ENCODE data around the gene LSM10. TPM values are rescaled to one million over a fixed set of nuclear protein-coding genes. Genes with fewer than 3 reads are reported as not detected.

LSM10 gene
- total RNA-seq, 1 donor from 2014 or later = 22.7 TPM

- no peak for ATAC-seq
Measured at GRCh38 chr1:36382231-36382630, 15.5 kb downstream of the LSM10 start.

DNA sequence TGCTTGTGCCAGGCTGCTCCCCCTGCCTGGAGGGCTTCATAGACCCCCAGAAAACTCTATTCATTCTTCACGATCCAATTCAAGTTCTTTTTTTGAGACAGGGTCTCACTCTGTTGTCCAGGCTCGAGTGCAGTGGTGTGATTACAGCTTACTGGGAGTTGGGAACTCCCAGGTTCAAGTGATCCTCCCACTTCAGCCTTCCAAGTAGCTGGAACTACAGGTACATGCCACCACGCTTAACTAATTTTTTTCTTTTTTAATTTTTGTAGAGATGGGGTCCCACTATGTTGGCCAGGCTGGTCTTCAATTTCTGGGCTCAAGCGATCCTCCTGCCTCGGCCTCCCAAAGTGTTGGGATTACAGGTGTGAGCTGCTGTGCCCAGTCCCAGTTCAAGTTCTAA is 16.3 kb downstream of the LSM10 start:
- ATAC-seq = no peak

DNA sequence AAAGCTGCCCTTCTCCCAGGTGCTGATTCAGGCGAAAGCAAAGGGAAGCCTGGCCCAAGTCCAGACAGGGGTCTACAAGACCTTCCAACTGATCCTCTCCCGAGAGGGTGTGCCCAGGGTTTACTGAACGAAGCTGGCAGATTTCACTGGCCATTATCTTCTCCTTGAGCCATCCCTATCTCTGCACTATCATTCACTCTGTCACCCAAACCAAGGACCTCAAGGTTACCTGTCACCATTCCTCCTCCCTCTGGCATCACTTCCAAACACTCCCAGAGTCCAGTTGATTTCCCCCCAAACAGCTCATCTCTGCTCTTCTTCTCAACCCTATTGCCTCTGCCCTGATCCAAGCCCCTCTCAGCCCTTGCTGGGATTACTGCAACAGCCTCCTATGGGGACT is 16.9 kb downstream of the LSM10 start:
- ATAC-seq = no peak

GRCh38 chr1:36380143-36380619 is 17.5 kb downstream of the LSM10 start:
- ATAC-seq = no peak

- ATAC-seq = no peak
Measured at GRCh38 chr1:36377791-36378492, 19.8 kb downstream of the LSM10 start.

- no peak for ATAC-seq
Measured at GRCh38 chr1:36372617-36373016, 25.1 kb downstream of the LSM10 start.

DNA sequence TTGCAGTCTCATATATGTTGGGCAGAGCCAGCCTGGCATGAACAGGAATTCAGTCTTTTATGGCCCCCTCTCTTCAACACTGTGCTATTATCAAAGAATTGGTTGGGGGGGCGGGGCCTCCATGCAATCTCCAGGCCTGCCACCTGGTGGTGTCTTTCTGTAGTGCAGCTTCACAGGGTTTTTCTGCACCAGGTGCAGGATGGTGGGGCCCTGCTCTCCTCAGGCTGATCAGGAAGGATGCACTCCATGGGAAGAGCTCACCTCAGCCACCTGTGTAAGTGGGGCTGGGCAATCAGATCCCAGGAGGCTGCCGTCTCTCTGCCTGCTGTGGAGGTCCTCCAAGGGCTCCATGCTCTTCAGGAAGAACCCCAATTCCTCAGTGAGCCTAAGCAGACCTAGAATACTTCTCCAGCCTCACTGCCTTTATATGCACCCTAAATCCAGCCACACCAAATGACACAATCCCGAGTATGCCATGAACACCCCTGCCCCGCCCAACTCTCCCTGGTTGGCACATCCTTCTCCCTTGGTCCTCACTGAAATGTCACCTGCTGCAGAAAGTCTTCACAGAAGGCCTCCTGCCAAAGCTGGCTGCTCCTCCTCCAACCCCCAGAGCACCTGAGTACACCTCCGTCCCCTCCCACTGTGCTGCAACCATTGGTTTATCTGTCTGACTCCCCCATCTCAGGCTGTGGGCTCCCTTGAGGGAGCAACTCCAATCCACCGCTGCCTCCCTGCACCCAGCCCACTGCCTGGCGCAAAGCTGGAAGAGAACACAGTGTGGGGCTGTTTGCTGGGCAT is 28.4 kb downstream of the LSM10 start:
- peak; percentile 40 for ATAC-seq

GRCh38 chr1:36367798-36368197 is 29.9 kb downstream of the LSM10 start:
- no peak for ATAC-seq

DNA sequence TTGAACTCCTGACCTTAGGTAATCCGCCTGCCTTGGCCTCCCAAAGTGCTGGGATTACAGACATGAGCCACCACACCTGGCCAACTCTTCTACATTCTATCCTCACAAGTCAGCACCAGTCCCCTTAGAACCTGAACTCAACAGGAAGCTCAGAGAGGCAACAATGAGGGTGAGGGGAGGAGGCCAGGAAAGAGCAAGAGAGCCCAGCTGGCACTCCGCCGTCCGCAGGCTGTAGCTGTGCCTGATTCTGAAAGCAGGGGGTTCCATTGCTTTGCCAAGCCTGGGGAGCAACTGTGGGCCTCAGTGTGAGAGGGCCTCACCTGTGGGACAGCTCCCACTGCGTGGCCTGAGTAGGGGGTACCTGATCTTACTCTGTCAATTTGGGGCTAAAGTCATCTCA is 30.6 kb downstream of the LSM10 start:
- no peak for ATAC-seq

DNA sequence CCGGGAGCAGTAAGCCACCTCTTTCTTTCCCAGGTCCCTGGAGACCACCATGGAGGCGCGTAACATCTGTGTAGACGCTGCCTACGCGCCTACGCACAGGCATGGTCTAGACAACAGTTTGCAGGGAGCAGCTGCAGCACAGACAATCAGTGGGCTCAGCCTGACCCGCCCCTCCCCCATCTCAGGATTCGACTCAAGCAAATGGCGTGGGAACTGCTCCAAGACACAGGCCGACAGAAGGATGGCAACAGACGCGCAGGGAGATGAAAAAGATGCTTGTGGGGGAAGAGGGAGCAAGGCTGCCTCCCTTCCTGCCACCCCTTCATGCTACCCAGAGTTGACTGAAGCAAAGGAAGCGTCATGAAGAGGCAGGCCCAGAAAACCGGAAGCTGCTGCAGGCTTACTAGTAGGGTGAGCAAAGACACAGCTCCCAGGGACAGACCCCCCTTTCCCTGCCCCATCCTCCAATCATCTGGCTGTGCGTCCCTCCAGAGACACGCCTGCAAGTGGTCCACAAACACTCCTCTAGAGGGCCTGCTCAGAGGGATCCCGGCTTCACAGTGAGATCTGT is 31.5 kb downstream of the LSM10 start:
- ATAC-seq = no peak

DNA sequence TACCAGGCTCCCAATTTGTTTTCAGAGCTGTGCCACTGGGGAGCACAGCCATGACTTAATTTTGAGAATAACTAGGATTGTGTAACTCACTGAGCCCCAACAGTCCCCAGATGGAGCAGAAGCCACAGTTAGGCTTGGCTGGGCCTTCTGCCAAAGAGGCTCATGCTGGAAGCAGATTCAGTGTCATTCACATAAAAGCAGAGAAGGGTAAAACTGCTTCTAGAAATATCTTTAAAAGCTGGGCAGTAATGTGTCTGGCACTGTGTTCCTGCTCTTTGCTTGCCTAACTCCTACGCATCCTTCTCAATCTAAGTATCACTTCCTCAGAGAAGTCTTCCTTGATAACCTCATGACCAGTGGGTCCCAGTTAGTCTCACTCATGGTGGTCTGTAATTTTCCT is 32.3 kb downstream of the LSM10 start:
- ATAC-seq = no peak

DNA sequence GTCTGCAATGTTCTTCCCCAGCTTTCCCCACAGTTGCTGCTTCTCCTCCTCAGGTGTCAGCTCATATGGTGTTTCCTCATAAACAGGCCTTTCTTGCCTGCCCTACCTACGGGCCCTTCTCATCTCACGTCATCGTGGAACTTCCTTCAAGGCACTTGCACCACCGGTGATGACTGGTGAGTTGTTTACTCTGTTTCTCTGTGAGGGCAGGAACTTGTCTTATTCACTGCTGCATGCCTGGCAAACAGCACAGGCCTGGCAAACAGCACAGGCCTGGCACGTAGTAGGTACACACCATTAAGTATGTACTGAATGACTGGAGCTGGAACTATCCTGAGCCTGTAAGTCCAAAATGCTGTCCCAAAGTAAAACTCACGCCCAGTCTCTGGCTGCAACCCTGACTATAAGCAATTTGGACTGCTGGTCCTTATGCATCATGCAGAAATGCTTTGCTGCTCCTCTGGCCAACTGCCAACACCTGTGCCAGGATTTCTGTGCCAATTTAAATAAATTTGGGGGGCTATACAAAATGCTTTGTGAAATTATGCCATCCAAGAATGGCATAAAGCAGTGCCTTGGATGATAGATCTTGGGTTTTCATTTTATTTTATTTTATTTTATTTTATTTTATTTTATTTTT is 37.7 kb downstream of the LSM10 start:
- ATAC-seq = peak; percentile 91

- ATAC-seq = no peak
Measured at GRCh38 chr1:36359383-36359782, 38.3 kb downstream of the LSM10 start.

GRCh38 chr1:36358514-36359084 is 39.1 kb downstream of the LSM10 start:
- no peak for ATAC-seq

DNA sequence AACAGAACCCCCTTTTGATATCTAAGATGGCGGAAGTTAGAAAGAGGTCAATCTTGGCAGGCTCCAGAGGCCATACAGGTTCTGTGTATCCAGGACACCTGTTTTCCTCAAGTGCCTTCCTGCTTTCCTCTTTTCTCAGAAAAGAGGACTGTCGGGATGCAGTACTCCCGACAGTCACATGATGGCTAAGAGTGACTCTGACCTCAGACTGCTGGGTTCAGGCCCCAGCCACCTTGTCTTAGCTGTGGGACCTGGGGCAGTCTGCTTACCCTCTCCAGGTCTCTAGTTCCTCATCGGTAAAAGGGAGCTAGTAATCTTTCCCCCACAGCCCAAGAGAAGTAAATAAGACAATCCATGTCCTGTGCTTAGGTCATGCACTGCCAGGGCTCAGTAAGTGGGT is 41.9 kb downstream of the LSM10 start:
- ATAC-seq = no peak

- no peak for ATAC-seq
Measured at GRCh38 chr1:36354486-36354885, 43.2 kb downstream of the LSM10 start.

GRCh38 chr1:36352910-36353878 is 44.5 kb downstream of the LSM10 start:
- ATAC-seq = no peak

- no peak for ATAC-seq
Measured at GRCh38 chr1:36352125-36352909, 45.4 kb downstream of the LSM10 start.

DNA sequence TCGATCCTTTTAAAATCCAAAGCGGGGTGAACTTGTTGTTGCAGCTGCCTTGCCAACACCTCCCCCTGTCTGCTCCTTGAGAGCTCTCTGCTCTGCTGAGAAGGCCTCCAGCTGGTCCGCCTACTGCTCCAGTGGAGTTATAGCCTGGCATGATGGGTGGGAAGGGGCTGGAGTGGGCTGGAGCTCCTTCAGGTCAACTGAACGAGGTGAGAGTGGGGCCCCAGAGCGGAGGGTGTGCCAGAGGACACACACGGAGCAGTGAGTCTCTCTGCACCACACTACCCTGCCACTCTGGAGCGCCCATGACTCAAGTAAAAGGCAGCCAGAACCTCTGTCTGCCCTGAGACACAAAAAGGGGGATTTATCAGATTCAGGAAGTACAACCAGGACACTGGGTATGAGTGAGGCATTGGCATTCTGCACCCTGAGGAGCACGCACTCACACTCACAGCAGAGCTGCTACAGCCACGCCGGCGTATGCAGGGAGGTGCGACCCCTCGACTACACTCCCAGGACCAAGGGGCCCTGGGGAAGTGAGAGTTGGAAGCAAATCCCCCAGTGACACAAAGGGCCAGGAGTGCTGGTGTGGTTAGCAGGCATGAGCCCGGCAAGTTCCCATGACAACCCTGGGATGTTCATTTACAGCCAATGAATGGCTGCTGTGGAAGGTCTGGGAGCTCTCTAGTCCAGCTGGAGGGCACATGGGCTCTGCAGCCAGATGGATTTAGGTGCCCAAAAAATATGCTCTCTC is 46.3 kb downstream of the LSM10 start:
- ATAC-seq = peak; percentile 57

DNA sequence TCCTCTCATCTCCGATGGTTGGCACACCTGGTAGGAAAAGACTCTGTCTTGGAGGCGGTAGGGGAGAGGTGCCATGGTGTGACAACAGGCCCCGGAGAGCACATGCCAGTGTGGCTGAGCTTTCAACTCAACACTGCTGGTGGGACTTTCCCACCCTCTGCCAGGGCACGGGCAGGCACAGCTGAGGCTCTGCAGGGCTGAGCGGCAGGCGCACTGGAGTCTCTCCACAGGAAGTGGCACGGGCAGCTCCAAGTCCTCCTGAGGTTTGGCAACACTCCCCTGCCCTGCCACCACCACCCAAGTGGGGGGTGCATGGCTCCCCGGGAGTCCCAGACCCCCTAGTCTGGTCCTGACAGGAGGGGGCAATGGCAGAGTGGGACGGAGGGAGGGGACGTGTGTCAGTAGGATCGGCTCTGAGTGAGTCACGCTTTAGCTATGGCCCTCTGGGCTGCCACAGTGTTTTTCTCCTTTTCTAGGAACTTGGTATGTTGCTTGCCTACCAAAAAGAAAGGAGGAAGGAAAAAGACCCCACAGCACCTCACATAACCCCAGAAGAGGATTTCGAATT is 47.0 kb downstream of the LSM10 start:
- peak; percentile 55 for ATAC-seq
